KOPT-K1 (cell line): Measurements from ENCODE around the gene MRPS14.

Experiments
- H3K27ac ChIP-seq: fragments of 200-600 bp; sonication (generic); 2 replicates; pipeline ENCODE4 v1.5.1; 2016; ENCODE audit warnings: antibody characterized with exemption, mild to moderate bottlenecking, low read depth, low read length; ENCODE audit not compliant: poor library complexity, severe bottlenecking
- H3K36me3 ChIP-seq: fragments of 200-600 bp; sonication (generic); 2 replicates; pipeline ENCODE4 v1.5.1; 2017; ENCODE audit warnings: antibody characterized with exemption, mild to moderate bottlenecking, low read length, moderate library complexity; ENCODE audit not compliant: insufficient read depth
- H3K9me3 ChIP-seq: fragments of 200-600 bp; sonication (generic); 2 replicates; pipeline ENCODE4 v1.5.1; 2017; ENCODE audit warnings: antibody characterized with exemption, low read length, mild to moderate bottlenecking; ENCODE audit not compliant: insufficient read depth, poor library complexity, severe bottlenecking

Gene MRPS14

GRCh38 chr1:174999936-175000696 is 23.1 kb downstream of the MRPS14 start, which contains the start of gene CACYBP:
Gene CACYBP, plus strand, starts transcription at chr1:174999947. Its CDS starts 234 bp downstream, at chr1:175000181.
- Histone ChIP-seq H3K27ac (peak within 1 kb of the TSS; percentile 99), H3K9me3 (no peaks in the 10 kb centered on the region), H3K36me3 (peaks cover 11% of the 10 kb centered on the region)

DNA sequence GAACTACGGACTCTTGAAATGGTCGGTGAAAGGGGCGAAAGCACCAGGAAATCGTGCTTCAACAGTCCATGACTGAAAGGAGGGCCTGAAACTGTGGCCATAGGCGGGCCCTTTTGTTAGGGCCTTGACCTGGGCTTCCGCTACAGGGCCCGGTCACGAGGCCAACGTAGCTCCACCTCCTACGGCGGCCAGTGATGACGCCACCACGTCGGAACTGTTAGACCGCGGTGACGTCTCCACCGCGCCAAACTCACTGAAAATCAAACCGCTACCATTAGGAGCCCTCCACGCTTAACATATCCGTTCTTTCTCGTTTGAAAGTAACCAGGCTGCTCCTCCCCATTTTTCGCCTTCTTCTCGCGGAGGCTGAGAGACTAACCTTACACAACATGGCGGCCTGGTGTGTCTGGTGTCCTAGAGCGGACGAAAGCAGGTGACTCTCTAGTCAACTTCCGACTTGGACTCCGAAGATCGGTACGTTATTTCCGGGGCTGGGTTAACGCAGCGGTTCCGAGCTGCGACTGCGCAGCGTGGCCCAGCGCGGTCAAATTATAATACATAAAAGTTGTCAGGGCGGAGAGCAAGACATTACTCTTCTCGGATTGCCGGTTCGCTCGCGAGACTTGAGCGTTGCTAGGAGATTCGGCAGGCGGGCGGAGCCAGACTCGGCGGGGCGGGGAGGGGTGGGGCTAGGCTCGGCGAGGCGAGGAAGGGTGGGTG is 23.8 kb downstream of the MRPS14 start:
- H3K36me3 ChIP-seq = 0 out of 2 replicates have a peak, but pooled peaks cover 4% of the 10 kb centered on the region
- no peaks in the 10 kb centered on the region for H3K9me3 ChIP-seq
- H3K27ac ChIP-seq = peak overlapping the region; percentile 99

- Histone ChIP-seq H3K27ac (peak overlapping the region; percentile 99), H3K9me3 (no peaks in the 10 kb centered on the region), H3K36me3 (no peaks in the 10 kb centered on the region)
Measured at GRCh38 chr1:174998569-174999215, 24.5 kb downstream of the MRPS14 start.

- no peaks in the 10 kb centered on the region for H3K9me3 ChIP-seq
- H3K36me3 ChIP-seq = no peaks in the 10 kb centered on the region
- H3K27ac ChIP-seq = no peak overlapping the region
Measured at GRCh38 chr1:174997041-174997440, 26.2 kb downstream of the MRPS14 start.

DNA sequence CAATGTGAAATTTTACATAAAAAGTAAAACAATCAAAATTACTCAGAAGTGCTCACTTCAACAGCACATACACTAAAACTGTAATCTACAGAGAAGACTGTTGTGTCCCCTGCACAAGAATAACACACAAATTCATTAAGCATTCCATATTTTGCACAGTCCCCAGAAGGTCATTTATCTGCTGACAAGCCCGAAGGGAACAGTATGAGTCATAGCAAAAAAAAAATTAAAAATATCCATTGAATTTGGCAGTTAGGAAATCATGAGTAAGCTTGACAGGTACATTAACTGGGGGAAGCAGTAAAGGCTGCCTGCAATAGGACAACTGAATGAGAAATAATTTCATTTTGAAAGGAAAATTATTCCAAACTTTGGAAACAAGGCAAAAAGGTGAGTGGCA is 26.7 kb downstream of the MRPS14 start:
- Histone ChIP-seq H3K36me3 (no peaks in the 10 kb centered on the region), H3K9me3 (no peaks in the 10 kb centered on the region), H3K27ac (no peak overlapping the region)

- Histone ChIP-seq H3K36me3 (no peaks in the 10 kb centered on the region), H3K9me3 (no peaks in the 10 kb centered on the region), H3K27ac (no peak overlapping the region)
Measured at GRCh38 chr1:174995916-174996315, 27.3 kb downstream of the MRPS14 start.

DNA sequence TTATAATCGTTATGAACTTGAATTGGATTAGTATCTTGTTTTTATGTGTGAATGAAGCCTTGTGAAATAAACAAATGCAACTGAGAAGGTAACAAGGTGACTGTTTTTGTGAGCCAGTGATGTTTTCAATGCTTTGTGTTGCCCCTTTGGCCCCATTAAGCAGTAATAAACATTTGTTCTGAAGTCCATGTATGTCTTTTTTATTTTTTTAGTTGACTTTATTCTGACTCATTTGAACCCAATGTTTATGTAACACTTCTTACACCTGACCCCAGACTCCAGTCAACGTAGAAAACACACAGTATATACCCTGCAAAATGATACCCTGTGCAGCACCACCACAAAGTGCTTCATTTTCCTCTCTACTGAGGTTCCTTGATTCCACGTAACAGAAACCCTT is 28.1 kb downstream of the MRPS14 start:
- no peaks in the 10 kb centered on the region for H3K36me3 ChIP-seq
- no peaks in the 10 kb centered on the region for H3K9me3 ChIP-seq

GRCh38 chr1:174991473-174991872 is 31.8 kb downstream of the MRPS14 start:
- Histone ChIP-seq H3K9me3 (no peaks in the 10 kb centered on the region), H3K36me3 (no peaks in the 10 kb centered on the region), H3K27ac (no peak overlapping the region)

More for the DNA sequence above, 28.1 kb downstream of the MRPS14 start:
- no peak overlapping the region for H3K27ac ChIP-seq

- H3K36me3 ChIP-seq = no peaks in the 10 kb centered on the region
- H3K9me3 ChIP-seq = no peaks in the 10 kb centered on the region
- H3K27ac ChIP-seq = peak overlapping the region; percentile 59
Measured at GRCh38 chr1:174990382-174990999, 32.7 kb downstream of the MRPS14 start.

DNA sequence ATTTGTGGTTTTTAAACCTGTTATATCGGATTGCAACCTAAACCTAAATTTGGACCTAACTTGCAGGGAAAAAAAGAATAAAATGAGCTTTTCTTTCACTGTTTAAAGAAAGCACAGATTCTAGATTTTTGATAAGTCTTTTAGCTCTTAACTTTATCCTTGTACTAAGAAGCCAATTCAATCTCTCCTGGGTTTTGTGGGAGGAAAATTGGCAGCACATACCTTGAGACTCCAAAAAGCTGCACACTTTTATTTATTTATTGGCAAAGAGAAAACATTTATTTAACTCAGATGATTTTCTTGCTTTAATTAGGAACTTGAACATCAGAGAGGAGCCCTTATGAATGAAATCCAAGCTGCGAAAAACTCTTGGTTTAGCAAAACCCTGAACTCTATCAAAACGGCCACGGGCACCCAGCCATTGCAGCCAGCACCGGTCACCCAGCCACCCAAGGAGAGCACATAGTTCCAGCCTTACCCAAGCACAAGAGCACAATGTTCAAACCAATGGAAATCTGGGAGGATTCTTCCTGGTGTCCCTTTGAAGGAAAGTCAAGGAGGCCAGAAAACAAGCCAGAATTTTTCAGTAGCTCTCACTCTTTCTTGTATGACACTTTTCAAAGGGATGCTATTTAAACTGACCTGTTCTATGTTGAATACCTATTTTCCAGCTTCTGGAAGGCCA is 33.5 kb downstream of the MRPS14 start:
- Histone ChIP-seq H3K27ac (peak overlapping the region; percentile 59), H3K36me3 (no peaks in the 10 kb centered on the region), H3K9me3 (no peaks in the 10 kb centered on the region)

GRCh38 chr1:174988986-174989385 is 34.2 kb downstream of the MRPS14 start:
- H3K36me3 ChIP-seq = no peaks in the 10 kb centered on the region
- H3K27ac ChIP-seq = no peak overlapping the region
- H3K9me3 ChIP-seq = no peaks in the 10 kb centered on the region

DNA sequence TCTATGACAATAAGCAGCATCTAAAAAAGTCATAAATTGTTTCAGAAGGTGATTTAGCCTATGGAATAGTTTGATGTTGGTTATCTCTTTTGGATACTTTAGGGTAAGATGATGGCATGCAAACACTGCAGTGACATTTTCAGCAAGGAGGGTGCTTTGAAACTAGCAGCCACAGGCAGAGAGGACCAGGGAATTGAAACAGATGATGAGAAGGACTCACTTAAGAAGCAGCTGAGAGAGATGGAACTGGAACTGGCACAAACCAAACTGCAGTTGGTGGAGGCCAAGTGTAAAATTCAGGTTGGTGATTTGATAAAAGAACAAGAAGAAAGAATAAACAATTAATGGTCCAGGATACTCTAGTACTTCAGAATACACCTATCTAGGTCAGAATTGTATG is 34.7 kb downstream of the MRPS14 start:
- no peaks in the 10 kb centered on the region for H3K36me3 ChIP-seq
- H3K27ac ChIP-seq = no peak overlapping the region
- peaks cover under 1% of the 10 kb centered on the region for H3K9me3 ChIP-seq

DNA sequence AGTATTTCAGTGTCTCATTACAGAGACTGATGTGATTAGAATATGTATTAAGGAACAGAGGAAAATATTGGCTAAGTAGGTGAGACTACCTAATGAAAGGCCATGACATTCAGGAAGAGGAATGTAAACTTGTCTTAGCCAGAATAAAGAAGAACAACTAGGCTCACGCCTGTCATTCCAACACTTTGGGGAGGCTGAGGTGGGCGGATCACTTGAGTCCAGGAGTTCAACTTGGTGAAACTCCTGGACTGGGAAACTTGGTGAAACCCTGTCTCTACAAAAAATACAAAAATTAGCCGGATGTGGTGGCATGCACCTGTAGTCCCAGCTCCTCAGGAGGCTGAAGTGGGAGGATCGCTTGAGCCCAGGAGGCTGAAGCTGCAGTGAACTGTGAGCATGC is 38.3 kb downstream of the MRPS14 start:
- H3K27ac ChIP-seq = no peak overlapping the region
- H3K36me3 ChIP-seq = 0 out of 2 replicates have a peak, but pooled peaks cover 3% of the 10 kb centered on the region
- peaks cover 11% of the 10 kb centered on the region for H3K9me3 ChIP-seq

- H3K9me3 ChIP-seq = peaks cover 11% of the 10 kb centered on the region
- no peak overlapping the region for H3K27ac ChIP-seq
- 0 out of 2 replicates have a peak, but pooled peaks cover 3% of the 10 kb centered on the region for H3K36me3 ChIP-seq
Measured at GRCh38 chr1:174982971-174983689, 40.1 kb downstream of the MRPS14 start.
